ENCODE measurements around the gene SMPD2. TPM values are rescaled to one million over a fixed set of nuclear protein-coding genes. Genes with fewer than 3 reads are reported as not detected.

SMPD2 gene
- total RNA-seq, 4 donors from 2014 or later = 11.2 to 60.9 (median 17.8) TPM

- Histone ChIP-seq H3K9me3 (no peaks in the 10 kb centered on the region), H3K4me1 (peaks cover 27 to 50% of the 10 kb centered on the region in 2 donors), H3K27me3 (no peaks in the 10 kb centered on the region), H3K4me3 (replicated peaks in 1 of 3) (no peak overlapping the region), H3K27ac (no peak overlapping the region), H3K36me3 (peaks cover 19 to 23% of the 10 kb centered on the region in 2 donors)
- TF ChIP-seq, protein P1, sequence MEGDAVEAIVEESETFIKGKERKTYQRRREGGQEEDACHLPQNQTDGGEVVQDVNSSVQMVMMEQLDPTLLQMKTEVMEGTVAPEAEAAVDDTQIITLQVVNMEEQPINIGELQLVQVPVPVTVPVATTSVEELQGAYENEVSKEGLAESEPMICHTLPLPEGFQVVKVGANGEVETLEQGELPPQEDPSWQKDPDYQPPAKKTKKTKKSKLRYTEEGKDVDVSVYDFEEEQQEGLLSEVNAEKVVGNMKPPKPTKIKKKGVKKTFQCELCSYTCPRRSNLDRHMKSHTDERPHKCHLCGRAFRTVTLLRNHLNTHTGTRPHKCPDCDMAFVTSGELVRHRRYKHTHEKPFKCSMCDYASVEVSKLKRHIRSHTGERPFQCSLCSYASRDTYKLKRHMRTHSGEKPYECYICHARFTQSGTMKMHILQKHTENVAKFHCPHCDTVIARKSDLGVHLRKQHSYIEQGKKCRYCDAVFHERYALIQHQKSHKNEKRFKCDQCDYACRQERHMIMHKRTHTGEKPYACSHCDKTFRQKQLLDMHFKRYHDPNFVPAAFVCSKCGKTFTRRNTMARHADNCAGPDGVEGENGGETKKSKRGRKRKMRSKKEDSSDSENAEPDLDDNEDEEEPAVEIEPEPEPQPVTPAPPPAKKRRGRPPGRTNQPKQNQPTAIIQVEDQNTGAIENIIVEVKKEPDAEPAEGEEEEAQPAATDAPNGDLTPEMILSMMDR (IDR thresholded peaks at IDR 0.05) = no peak
- no peak for TF ChIP-seq POLR2A (IDR thresholded peaks at IDR 0.05)
- 83 to 98% methylated on average over 2 of the region's 2 CpGs for WGBS, 2 donors
- no peak for DNase-seq
- intact Hi-C loops (cut with DNase I) = no loop called here
These were observed 36.7 kb downstream of the SMPD2 start for GRCh38 chr6:109477184-109477583.

DNA sequence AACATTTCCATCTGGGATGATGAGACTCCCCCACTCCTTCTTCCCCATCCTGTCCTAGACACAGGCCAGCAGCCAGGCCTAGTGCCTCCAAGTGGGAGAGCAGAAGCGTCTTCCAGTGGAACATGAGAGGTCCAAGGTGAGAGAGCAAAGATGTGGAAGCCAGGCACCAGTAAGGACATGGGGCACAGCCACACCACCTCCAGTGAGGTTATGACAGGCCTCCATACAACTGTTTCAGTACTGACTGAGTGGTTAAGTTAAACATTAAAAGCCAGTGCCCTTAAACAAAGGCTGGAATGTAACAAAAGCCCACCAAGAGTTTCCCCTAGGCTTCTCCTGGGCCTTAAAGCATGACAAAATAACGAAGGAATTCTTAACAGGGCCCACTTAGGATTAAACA, 37.2 kb downstream of the SMPD2 start:
- no peaks in the 10 kb centered on the region for H3K27me3 ChIP-seq
- H3K4me3 ChIP-seq (replicated peaks in 1 of 3) = no peak overlapping the region
- 48 to 68% methylated on average over 2 of the region's 2 CpGs for WGBS, 2 donors
- intact Hi-C loops (cut with DNase I) = no loop called here
- no peak overlapping the region for H3K27ac ChIP-seq
- no peak for DNase-seq
- peaks cover 19 to 21% of the 10 kb centered on the region in 2 donors for H3K36me3 ChIP-seq
- TF ChIP-seq, protein P1 (IDR thresholded peaks at IDR 0.05) = no peak
- TF ChIP-seq POLR2A (IDR thresholded peaks at IDR 0.05) = no peak
- H3K9me3 ChIP-seq = no peaks in the 10 kb centered on the region
- peaks cover 31 to 52% of the 10 kb centered on the region in 2 donors for H3K4me1 ChIP-seq

GRCh38 chr6:109478222-109478805, 37.8 kb downstream of the SMPD2 start:
- 86 to 94% methylated on average over 9 of the region's 9 CpGs for WGBS, 2 donors
- H3K36me3 ChIP-seq = peaks cover 14 to 16% of the 10 kb centered on the region in 2 donors
- intact Hi-C loops (cut with DNase I) = no loop called here
- no peak overlapping the region for H3K27ac ChIP-seq
- no peaks in the 10 kb centered on the region for H3K27me3 ChIP-seq
- DNase-seq = no peak
- peaks cover 31 to 52% of the 10 kb centered on the region in 2 donors for H3K4me1 ChIP-seq
- no peak overlapping the region for H3K4me3 ChIP-seq (replicated peaks in 1 of 3)
- no peaks in the 10 kb centered on the region for H3K9me3 ChIP-seq
- TF ChIP-seq, protein P1 (IDR thresholded peaks at IDR 0.05) = no peak
- TF ChIP-seq POLR2A (IDR thresholded peaks at IDR 0.05) = no peak

- 90 to 93% methylated on average over 5 of the region's 5 CpGs for WGBS, 2 donors
- Histone ChIP-seq H3K27me3 (no peaks in the 10 kb centered on the region), H3K27ac (no peak overlapping the region), H3K4me1 (peaks cover 31 to 52% of the 10 kb centered on the region in 2 donors), H3K9me3 (no peaks in the 10 kb centered on the region), H3K36me3 (peaks cover 9% of the 10 kb centered on the region in 2 donors), H3K4me3 (replicated peaks in 1 of 3) (no peak overlapping the region)
- intact Hi-C loops (cut with DNase I) = no loop called here
- no peak for DNase-seq
- TF ChIP-seq, protein P1 (IDR thresholded peaks at IDR 0.05) = no peak
- no peak for TF ChIP-seq POLR2A (IDR thresholded peaks at IDR 0.05)
These were observed 38.5 kb downstream of the SMPD2 start for GRCh38 chr6:109478841-109479624.

- Histone ChIP-seq H3K4me3 (replicated peaks in 1 of 3) (no peak overlapping the region), H3K27me3 (no peaks in the 10 kb centered on the region)
These were observed 40.5 kb downstream of the SMPD2 start for GRCh38 chr6:109480993-109481480.

More at GRCh38 chr6:109480993-109481480, 40.5 kb downstream of the SMPD2 start:
- no peak overlapping the region for H3K27ac ChIP-seq
- intact Hi-C loops (cut with DNase I) = no loop called here
- TF ChIP-seq POLR2A (IDR thresholded peaks at IDR 0.05) = no peak
- TF ChIP-seq, protein P1 (IDR thresholded peaks at IDR 0.05) = no peak
- H3K36me3 ChIP-seq = no peaks in the 10 kb centered on the region
- no peaks in the 10 kb centered on the region for H3K9me3 ChIP-seq
- 96 to 97% methylated on average over 7 of the region's 7 CpGs for WGBS, 2 donors
- peaks cover 31 to 52% of the 10 kb centered on the region in 2 donors for H3K4me1 ChIP-seq
- DNase-seq = no peak
